Adipocyte (in vitro differentiated cells): ENCODE results near the gene CRLF1.
A peak's percentile ranks its signal among the peaks of the same experiment; 100 is the strongest.

Experiments used
- DNase-seq: peaks from one replicate; pipeline ENCODE4 v3.0.0-alpha.2; 2015; ENCODE audit warnings: low read depth
- H3K27me3 ChIP-seq: replicated peaks from 2 replicates; pipeline ENCODE4 v1.7.0; 2013; ENCODE audit warnings: mild to moderate bottlenecking, low read length, moderate library complexity; ENCODE audit not compliant: control insufficient read depth, insufficient read depth
- H3K36me3 ChIP-seq: 2 replicates; pipeline ENCODE4 v1.7.0; 2013; ENCODE audit warnings: low read length, mild to moderate bottlenecking, moderate library complexity; ENCODE audit not compliant: control insufficient read depth, insufficient read depth, severe bottlenecking
- H3K4me1 ChIP-seq: 2 replicates; pipeline ENCODE4 v1.7.0; 2013; ENCODE audit warnings: mild to moderate bottlenecking, low read length, moderate library complexity; ENCODE audit not compliant: control insufficient read depth, insufficient read depth
- H3K4me3 ChIP-seq: 2 replicates; pipeline ENCODE4 v1.7.0; 2013; ENCODE audit warnings: mild to moderate bottlenecking, low read length, moderate library complexity
- H3K9ac ChIP-seq: 2 replicates; pipeline ENCODE4 v1.7.0; 2013; ENCODE audit warnings: mild to moderate bottlenecking, low read length, moderate library complexity
- H3K9me3 ChIP-seq: 2 replicates; pipeline ENCODE4 v1.7.0; 2013; ENCODE audit warnings: mild to moderate bottlenecking, low read length, moderate library complexity; ENCODE audit not compliant: control insufficient read depth

The CRLF1 gene

DNA sequence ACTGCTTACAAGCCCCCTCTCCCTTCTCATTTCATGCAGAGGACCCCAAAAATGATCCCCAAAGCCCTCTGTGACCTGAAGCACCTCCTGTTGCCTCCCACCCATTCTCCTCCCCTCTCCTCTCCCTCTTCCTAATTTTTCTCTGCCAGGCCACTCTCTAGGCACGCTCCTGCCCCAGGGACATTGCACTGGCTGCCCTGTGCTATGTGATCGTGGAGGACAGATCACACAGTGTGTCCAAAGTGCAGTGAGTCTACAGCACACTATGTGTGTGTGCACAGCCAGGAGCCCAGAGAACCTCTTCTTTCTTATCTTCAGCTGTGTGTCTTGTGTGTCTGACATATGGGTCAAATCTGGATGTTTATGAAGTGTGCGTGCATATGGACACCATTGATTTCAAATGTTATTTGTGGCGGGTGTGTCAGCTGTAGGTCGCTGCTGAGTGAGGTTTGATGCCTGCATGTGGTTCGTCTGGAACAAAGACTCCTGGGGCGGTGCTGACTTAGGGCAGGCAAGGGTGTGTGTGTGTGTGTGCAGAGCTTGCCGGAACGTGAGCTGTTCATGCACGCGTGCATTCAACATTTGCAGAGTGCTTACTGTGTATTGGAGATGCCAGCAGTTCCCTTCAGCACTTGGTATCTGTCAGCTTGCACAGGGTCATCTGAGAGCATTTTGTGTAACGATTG is 28.2 kb upstream of the CRLF1 start:
- H3K36me3 ChIP-seq = no peaks in the 10 kb centered on the region
- no peak overlapping the region for H3K4me3 ChIP-seq
- no peak for DNase-seq

DNA sequence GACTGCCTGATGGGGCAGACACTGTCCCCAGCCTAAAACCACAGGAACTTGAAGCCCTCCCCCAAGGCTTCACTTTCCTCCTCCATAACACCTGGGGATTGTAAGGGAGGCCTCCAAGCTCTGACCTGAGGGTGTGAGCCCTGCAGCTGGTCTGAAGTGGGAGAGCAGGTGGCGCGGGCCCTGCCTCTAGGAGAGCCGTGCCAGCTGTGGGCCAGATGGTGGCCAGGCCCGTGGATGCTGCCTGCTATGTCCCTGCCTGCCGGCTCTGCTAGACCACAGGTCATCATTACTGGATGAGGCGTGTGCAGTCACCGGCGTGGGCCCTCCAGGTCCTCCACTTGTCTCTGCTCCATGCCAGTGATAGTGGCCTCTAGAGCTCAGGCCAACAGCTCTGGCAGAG is 26.7 kb upstream of the CRLF1 start:
- no peak overlapping the region for H3K4me3 ChIP-seq
- DNase-seq = no peak
- H3K36me3 ChIP-seq = no peaks in the 10 kb centered on the region
- H3K27me3 ChIP-seq = no peaks in the 10 kb centered on the region
- H3K9ac ChIP-seq = no peak overlapping the region
- no peaks in the 10 kb centered on the region for H3K9me3 ChIP-seq
- H3K4me1 ChIP-seq = peaks cover 38% of the 10 kb centered on the region

More for the DNA sequence above, 28.2 kb upstream of the CRLF1 start:
- no peaks in the 10 kb centered on the region for H3K9me3 ChIP-seq
- H3K4me1 ChIP-seq = peaks cover 31% of the 10 kb centered on the region
- H3K9ac ChIP-seq = peak overlapping the region; percentile 11
- no peaks in the 10 kb centered on the region for H3K27me3 ChIP-seq

DNA sequence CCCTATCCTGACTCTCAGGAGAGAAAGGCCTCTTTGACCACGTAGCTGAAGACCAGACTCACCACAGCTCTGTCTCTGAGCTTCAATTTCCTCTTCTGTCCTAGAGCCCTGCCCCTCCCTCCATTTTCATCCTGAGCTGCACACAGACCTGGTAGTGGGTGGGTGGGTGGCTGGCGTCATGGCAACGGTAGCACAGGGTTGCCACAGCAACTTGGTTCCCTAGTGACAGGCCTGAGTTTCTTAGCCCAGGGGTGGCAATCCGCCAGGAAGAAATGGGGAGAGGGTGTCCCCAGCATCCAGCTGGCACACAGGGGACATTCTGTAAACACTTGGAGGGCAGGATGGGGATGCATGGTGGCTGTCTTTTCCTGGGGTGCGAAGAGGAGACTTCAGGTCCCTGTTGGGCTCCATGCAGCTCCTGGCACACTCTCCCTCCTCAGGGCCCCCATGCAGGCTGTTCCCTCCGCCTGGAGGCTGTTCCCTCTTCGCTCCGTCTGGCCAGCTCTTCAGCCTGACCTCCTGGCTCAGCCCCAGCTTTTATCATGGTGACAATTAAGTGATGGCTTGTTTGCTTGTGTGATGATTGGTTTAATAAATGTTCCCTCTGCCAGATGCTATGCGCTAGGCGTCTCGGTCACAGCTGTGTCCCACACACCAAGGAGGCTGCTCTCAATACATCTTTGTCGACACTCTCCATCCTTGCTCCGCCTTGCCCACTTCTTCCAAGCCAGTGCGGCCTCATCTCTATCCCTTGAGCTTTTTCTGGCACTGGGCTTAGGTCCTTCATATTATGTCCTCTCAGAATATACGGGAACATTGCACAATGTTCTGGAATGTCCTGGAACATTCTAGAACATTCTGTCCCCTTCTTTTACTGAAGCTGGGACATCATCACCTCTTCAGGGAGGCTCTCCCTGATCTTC is 22.8 kb upstream of the CRLF1 start:
- H3K4me3 ChIP-seq = no peak overlapping the region
- peaks cover 16% of the 10 kb centered on the region for H3K4me1 ChIP-seq
- peak overlapping the region; percentile 32 for H3K9ac ChIP-seq
- H3K36me3 ChIP-seq = no peaks in the 10 kb centered on the region
- DNase-seq = peak; percentile 36
- H3K9me3 ChIP-seq = no peaks in the 10 kb centered on the region
- no peaks in the 10 kb centered on the region for H3K27me3 ChIP-seq

DNA sequence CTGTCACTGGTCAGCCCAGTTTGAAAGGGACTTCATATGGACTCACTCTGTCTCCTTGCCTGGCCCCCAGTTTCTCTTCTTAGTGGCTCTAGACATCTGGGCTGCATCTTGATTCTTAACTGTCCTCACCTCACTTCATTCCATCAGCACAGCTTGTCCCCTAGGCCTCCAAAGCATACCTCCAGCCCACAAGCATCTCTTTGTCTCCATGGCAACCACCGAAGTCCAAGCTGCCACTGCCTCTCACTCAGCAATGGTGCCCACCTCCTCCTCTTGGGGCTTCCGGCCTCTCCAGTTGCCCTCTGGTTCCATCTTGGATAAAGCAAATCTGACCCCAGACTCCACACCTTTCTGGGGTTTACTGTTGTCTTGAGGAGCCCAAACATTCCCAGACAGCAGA is 20.3 kb upstream of the CRLF1 start:
- no peak overlapping the region for H3K9ac ChIP-seq
- no peak for DNase-seq
- H3K4me3 ChIP-seq = no peak overlapping the region
- peaks cover 16% of the 10 kb centered on the region for H3K4me1 ChIP-seq
- no peaks in the 10 kb centered on the region for H3K27me3 ChIP-seq
- H3K9me3 ChIP-seq = no peaks in the 10 kb centered on the region
- no peaks in the 10 kb centered on the region for H3K36me3 ChIP-seq

DNA sequence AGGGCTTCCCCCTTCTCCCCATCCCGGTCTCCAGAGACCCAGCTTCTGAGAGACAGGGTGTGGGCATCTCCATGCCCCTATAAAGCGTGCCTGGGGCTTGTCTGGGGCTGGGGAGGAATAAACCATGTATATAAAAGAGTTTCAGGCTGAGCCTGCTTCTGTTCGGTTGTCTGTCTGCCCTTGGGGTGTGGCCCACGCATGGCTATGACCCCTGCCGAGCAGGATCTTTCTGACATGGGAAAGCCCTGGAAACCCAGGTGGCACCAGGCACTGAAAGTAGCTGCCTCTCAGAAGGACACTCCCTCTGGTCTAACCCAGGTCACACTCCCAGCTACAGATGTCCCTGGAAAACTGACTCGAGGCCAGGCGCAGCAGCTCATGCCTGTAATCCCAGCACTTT is 14.3 kb upstream of the CRLF1 start:
- Histone ChIP-seq H3K9ac (no peak overlapping the region), H3K9me3 (no peaks in the 10 kb centered on the region), H3K4me3 (no peak overlapping the region), H3K36me3 (no peaks in the 10 kb centered on the region), H3K4me1 (no peaks in the 10 kb centered on the region), H3K27me3 (no peaks in the 10 kb centered on the region)
- no peak for DNase-seq

DNA sequence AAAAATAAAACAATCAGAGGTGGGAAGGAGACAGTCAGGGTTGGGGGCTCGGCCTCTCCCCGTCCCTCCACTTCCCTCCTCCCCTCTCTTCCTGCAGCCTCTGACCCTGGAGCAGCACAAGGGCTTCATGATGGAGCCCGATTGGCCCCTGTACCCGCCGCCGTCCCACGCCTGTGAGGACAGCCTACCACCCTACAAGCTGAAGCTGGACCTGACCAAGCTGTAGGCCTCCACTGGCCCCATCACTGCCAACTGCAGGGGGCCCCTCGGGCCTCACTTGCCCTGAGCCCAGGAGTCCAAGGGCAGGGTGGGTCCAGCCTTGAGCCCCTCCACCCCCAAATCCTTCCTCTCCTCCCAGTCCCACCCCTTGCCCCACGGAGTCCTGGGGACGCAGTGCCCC is 13.7 kb upstream of the CRLF1 start:
- Histone ChIP-seq H3K36me3 (no peaks in the 10 kb centered on the region), H3K4me3 (no peak overlapping the region), H3K9ac (no peak overlapping the region), H3K4me1 (no peaks in the 10 kb centered on the region), H3K27me3 (no peaks in the 10 kb centered on the region), H3K9me3 (no peaks in the 10 kb centered on the region)
- no peak for DNase-seq

DNA sequence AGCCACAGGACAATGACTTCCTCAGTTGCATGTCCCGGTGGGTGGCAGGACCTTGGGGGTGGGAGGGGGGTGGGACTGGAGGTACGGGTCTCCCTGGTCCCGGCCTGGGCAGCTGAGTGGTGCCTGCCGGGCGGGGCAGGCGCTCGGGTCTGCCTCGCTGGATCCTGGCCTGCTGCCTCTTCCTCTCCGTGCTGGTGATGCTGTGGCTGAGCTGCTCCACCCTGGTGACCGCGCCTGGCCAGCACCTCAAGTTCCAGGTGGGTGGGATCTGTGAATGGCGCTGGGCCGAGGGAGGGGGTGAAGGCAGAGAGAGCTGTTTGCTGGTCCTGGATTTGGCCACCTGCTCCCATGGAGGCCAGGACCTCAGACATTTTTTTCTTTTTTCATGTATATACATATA is 11.6 kb upstream of the CRLF1 start:
- H3K9ac ChIP-seq = no peak overlapping the region
- H3K36me3 ChIP-seq = no peaks in the 10 kb centered on the region
- no peak for DNase-seq
- no peak overlapping the region for H3K4me3 ChIP-seq
- H3K4me1 ChIP-seq = no peaks in the 10 kb centered on the region
- no peaks in the 10 kb centered on the region for H3K27me3 ChIP-seq
- H3K9me3 ChIP-seq = no peaks in the 10 kb centered on the region

DNA sequence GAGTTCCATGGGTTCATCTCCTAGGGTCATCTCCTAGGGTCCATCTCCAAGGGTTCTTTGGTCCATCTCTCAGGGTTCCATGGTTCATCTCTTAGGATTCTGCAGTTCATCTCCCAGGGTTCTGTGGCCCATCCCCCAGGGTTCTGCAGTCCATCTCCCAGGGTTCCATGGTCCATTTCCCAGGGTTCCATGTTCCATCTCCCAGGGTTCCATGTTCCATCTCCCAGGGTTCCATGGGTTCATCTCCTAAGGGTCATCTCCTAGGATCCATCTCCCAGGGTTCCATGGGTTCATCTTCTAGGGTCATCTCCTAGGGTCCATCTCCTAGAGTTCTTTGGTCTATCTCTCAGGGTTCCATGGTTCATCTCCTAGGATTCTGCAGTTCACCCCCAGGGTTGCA is 11.0 kb upstream of the CRLF1 start:
- Histone ChIP-seq H3K36me3 (no peaks in the 10 kb centered on the region), H3K9ac (no peak overlapping the region), H3K4me1 (no peaks in the 10 kb centered on the region), H3K9me3 (no peaks in the 10 kb centered on the region), H3K27me3 (no peaks in the 10 kb centered on the region), H3K4me3 (no peak overlapping the region)
- no peak for DNase-seq

DNA sequence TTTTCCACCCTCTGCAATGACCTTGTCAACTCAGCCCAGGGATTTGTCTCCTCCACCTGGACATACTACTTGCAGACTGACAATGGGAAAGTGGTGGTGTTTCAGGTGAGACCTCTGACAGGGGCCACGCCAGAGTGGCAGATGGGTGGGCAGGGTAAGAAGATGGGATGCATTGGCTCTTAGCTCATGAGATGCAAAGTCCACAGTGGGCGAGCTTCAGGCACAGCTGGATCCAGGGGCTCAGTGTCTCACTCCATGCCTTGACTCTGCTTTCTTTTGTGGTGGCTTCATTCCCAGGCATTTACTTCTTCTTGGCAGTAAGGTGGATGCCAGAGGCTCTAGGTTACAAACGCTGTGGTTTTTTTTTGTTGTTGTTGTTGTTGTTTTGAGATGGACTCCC is 9.4 kb upstream of the CRLF1 start:
- Histone ChIP-seq H3K36me3 (no peaks in the 10 kb centered on the region), H3K27me3 (peaks cover 11% of the 10 kb centered on the region), H3K9me3 (no peaks in the 10 kb centered on the region), H3K9ac (no peak overlapping the region), H3K4me3 (no peak overlapping the region), H3K4me1 (peaks cover 10% of the 10 kb centered on the region)
- no peak for DNase-seq

DNA sequence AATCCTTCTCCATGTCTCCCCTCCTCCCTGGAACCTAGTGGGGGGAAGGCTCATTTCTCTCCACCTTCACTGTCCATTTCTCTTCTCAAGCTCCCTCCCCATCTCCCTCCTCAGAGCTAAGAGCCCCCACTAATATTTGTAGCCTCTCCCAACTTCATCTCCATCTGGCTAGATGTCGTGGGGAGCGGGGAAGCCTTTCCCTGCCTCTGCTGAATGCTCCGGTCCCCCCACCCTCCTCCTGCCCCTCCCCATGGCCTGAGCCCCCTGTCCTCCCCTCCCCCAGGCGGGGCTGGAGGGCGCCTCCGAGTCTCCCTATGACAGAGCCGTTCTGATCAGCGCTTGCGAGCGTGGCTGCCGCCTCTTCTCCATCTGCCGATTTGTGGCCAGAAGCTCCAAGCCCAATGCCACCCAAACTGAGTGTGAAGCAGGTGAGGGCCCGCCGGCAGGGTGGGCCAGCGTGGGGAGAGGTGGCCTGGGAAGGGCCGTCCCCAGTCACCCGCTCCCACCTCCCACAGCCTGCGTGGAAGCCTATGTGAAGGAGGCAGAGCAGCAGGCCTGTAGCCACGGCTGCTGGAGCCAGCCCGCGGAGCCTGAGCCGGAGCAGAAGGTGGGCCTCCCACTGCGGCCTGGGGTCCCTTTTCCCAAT is 7.1 kb upstream of the CRLF1 start:
- Histone ChIP-seq H3K9ac (peak overlapping the region; percentile 71), H3K36me3 (no peaks in the 10 kb centered on the region), H3K4me1 (peaks cover 16% of the 10 kb centered on the region), H3K9me3 (no peaks in the 10 kb centered on the region), H3K27me3 (peaks cover 13% of the 10 kb centered on the region), H3K4me3 (peak overlapping the region; percentile 72)
- no peak for DNase-seq
